ENCODE measurements around the gene IP6K1.
"Not testable (repeated sequence)": the region's sequence is repeated elsewhere in the genome, so short reads cannot be mapped to it uniquely, and the experiment has no call there.

Gene IP6K1

GRCh38 chr3:49685846-49686245 is 100.5 kb downstream of the IP6K1 start:
- DNase-seq, result not testable (repeated sequence)

- not testable (repeated sequence) for DNase-seq
Measured at GRCh38 chr3:49685103-49685502, 101.2 kb downstream of the IP6K1 start.

GRCh38 chr3:49684453-49684852 is 101.9 kb downstream of the IP6K1 start:
- not testable (repeated sequence) for DNase-seq

- DNase-seq, result no peak
Measured at GRCh38 chr3:49683162-49683561, 103.2 kb downstream of the IP6K1 start.

GRCh38 chr3:49681543-49681942 is 104.8 kb downstream of the IP6K1 start:
- DNase-seq, result no peak

GRCh38 chr3:49681232-49681522 is 105.2 kb downstream of the IP6K1 start:
- DNase-seq, result no peak

GRCh38 chr3:49680493-49681231 is 105.7 kb downstream of the IP6K1 start:
- DNase-seq, result no peak

- no peak for DNase-seq
Measured at GRCh38 chr3:49675912-49676311, 110.4 kb downstream of the IP6K1 start.

GRCh38 chr3:49674497-49674983 is 111.8 kb downstream of the IP6K1 start:
- no peak for DNase-seq

All from NCI-H1417 (cell line).